Sigmoid colon (tissue), 7 donors: ENCODE data around the gene ANXA2. TPM values are rescaled to one million over a fixed set of nuclear protein-coding genes. Genes with fewer than 3 reads are reported as not detected.

Experiments used
- DNase-seq: peaks from one replicate; pipeline ENCODE4 v3.0.0-alpha.2; 2019
- H3K27ac ChIP-seq, 4 donors: fragments of 200-600 bp; sonication (generic); one replicate each; pipeline ENCODE4 v1.5.1; 2016 to 2019; ENCODE audit warnings: mild to moderate bottlenecking in 1 of 4
- H3K27me3 ChIP-seq, 3 donors: fragments of 200-600 bp; sonication (generic); one replicate each; pipeline ENCODE4 v1.5.1; 2019; ENCODE audit warnings: mild to moderate bottlenecking in 1 of 3
- H3K36me3 ChIP-seq, 4 donors: fragments of 200-600 bp; sonication (generic); one replicate each; pipeline ENCODE4 v1.5.1; 2016 to 2019
- H3K4me1 ChIP-seq, 4 donors: fragments of 200-600 bp; sonication (generic); one replicate each; pipeline ENCODE4 v1.5.1; 2017 to 2019
- H3K4me3 ChIP-seq, 4 donors: fragments of 200-600 bp; sonication (generic); one replicate each; pipeline ENCODE4 v1.5.1; 2017 to 2019; ENCODE audit warnings: mild to moderate bottlenecking in 2 of 4, moderate library complexity in 1 of 4
- H3K9me3 ChIP-seq, 4 donors: fragments of 200-600 bp in 3 of 4; sonication (generic) in 3 of 4; one replicate each; pipeline versions ENCODE4 v1.5.1 to v1.6.1; 2013 to 2019
- CTCF ChIP-seq, 4 experiments: fragments of 450-650 bp in 3 of 4; fragments of 200-600 bp in 1 of 4; IDR thresholded peaks; one replicate each; pipeline ENCODE4 v1.5.1; 2016 to 2019; ENCODE audit warnings: antibody characterized with exemption in 4 of 4, mild to moderate bottlenecking in 3 of 4, moderate library complexity in 2 of 4
- EP300 ChIP-seq, 4 donors: sonication (generic); formaldehyde crosslinking; IDR thresholded peaks; one replicate each; pipeline ENCODE4 v1.6.1; 2017; ENCODE audit warnings: antibody characterized with exemption in 4 of 4
- POLR2A ChIP-seq, 2 donors: fragments of 450-650 bp; IDR thresholded peaks; one replicate each; pipeline ENCODE4 v1.6.1; 2016; ENCODE audit warnings: antibody characterized with exemption in 2 of 2, mild to moderate bottlenecking in 2 of 2, moderate library complexity in 2 of 2
- POLR2AphosphoS5 ChIP-seq, 4 donors: sonication (generic); formaldehyde crosslinking; IDR thresholded peaks; one replicate each; pipeline ENCODE4 v1.6.1; 2017; ENCODE audit warnings: antibody characterized with exemption in 4 of 4
- WGBS, 2 donors: extraction: QIAGEN DNeasy Blood & Tissue Kit; methylation state at CpG; one replicate each; pipeline ENCODE4 v1.1.7; 2013; 5-methylcytosine and 5-hydroxymethylcytosine counted together
- intact Hi-C: fragments of 100-400 bp; cut with DNase I; formaldehyde crosslinking; loops from one replicate; pipeline ENCODE4 v1.15.1; 2023
- polyA plus RNA-seq, 3 donors: library from polyadenylated mRNA; stranded (reverse); fragments of 200-250 nt; gene quantifications; one replicate each; pipeline ENCODE4 v1.2.3, GENCODE V29; 2013
- total RNA-seq, 4 donors: library from RNA; depleted of rRNA; stranded (reverse); fragments of >200 nt; gene quantifications; one replicate each; pipeline ENCODE4 v1.1.0, GENCODE V29; 2016
- donor health status: healthy with polysubstance abuse.
- donor health status: Bipolar disorder and iron deficiency.
- donor health status: healthy.

The ANXA2 gene
- total and polyA plus RNA-seq, 7 donors, result 157 to 3,307 (median 366) TPM

GRCh38 chr15:60318216-60318867 lies 79.4 kb downstream of the ANXA2 start:
- Histone ChIP-seq H3K27ac (no peak overlapping the region), H3K4me1 (no peaks in the 10 kb centered on the region), H3K27me3 (no peaks in the 10 kb centered on the region), H3K36me3 (no peaks in the 10 kb centered on the region), H3K9me3 (no peaks in the 10 kb centered on the region), H3K4me3 (no peak overlapping the region)
- no peak for TF ChIP-seq CTCF (IDR thresholded peaks at IDR 0.05)
- TF ChIP-seq EP300 (IDR thresholded peaks at IDR 0.05), result no peak
- no peak for TF ChIP-seq POLR2AphosphoS5 (IDR thresholded peaks at IDR 0.05)
- TF ChIP-seq POLR2A (IDR thresholded peaks at IDR 0.05), result no peak
- no peak for DNase-seq
- intact Hi-C loops, result no loop called here
- 77 to 87% methylated on average over 4 of the region's 4 CpGs for WGBS, 2 donors

- WGBS, 2 donors, result 70 to 87% methylated on average over 4 of the region's 4 CpGs
- no peaks in the 10 kb centered on the region for H3K9me3 ChIP-seq
- TF ChIP-seq CTCF (IDR thresholded peaks at IDR 0.05) (no peak), EP300 (IDR thresholded peaks at IDR 0.05) (no peak), POLR2AphosphoS5 (IDR thresholded peaks at IDR 0.05) (no peak), POLR2A (IDR thresholded peaks at IDR 0.05) (no peak)
- H3K27ac ChIP-seq, result no peak overlapping the region
- DNase-seq, result no peak
- no peaks in the 10 kb centered on the region for H3K4me1 ChIP-seq
- no peaks in the 10 kb centered on the region for H3K27me3 ChIP-seq
- intact Hi-C loops, result no loop called here
- no peaks in the 10 kb centered on the region for H3K36me3 ChIP-seq
- no peak overlapping the region for H3K4me3 ChIP-seq
Observed at GRCh38 chr15:60316961-60317360, 80.8 kb downstream of the ANXA2 start.

GRCh38 chr15:60315878-60316277 lies 81.9 kb downstream of the ANXA2 start:
- Histone ChIP-seq H3K4me3 (no peak overlapping the region), H3K4me1 (no peaks in the 10 kb centered on the region), H3K27me3 (no peaks in the 10 kb centered on the region), H3K9me3 (no peaks in the 10 kb centered on the region), H3K36me3 (no peaks in the 10 kb centered on the region), H3K27ac (no peak overlapping the region)
- no peak for DNase-seq
- WGBS, 2 donors, result 58 to 78% methylated on average over 4 of the region's 4 CpGs
- intact Hi-C loops, result no loop called here
- TF ChIP-seq EP300 (IDR thresholded peaks at IDR 0.05) (no peak), CTCF (IDR thresholded peaks at IDR 0.05) (no peak), POLR2A (IDR thresholded peaks at IDR 0.05) (no peak), POLR2AphosphoS5 (IDR thresholded peaks at IDR 0.05) (no peak)

GRCh38 chr15:60313906-60314305 lies 83.9 kb downstream of the ANXA2 start:
- 89 to 90% methylated on average over 4 of the region's 4 CpGs for WGBS, 2 donors
- intact Hi-C loops, result no loop called here
- Histone ChIP-seq H3K4me1 (no peaks in the 10 kb centered on the region), H3K27me3 (peaks cover 0 to 3% (median 0%) of the 10 kb centered on the region in 3 donors), H3K27ac (no peak overlapping the region), H3K4me3 (no peak overlapping the region), H3K36me3 (no peaks in the 10 kb centered on the region), H3K9me3 (no peaks in the 10 kb centered on the region)
- no peak for DNase-seq
- no peak for TF ChIP-seq CTCF (IDR thresholded peaks at IDR 0.05)
- no peak for TF ChIP-seq POLR2A (IDR thresholded peaks at IDR 0.05)
- no peak for TF ChIP-seq POLR2AphosphoS5 (IDR thresholded peaks at IDR 0.05)
- TF ChIP-seq EP300 (IDR thresholded peaks at IDR 0.05), result no peak

- no peaks in the 10 kb centered on the region for H3K9me3 ChIP-seq
- intact Hi-C loops, result no loop called here
- H3K36me3 ChIP-seq, result no peaks in the 10 kb centered on the region
- TF ChIP-seq CTCF (IDR thresholded peaks at IDR 0.05), result no peak
- peaks cover 0 to 5% (median 0%) of the 10 kb centered on the region in 3 donors for H3K27me3 ChIP-seq
- 59 to 70% methylated on average over 3 of the region's 3 CpGs for WGBS, 2 donors
- DNase-seq, result no peak
- H3K27ac ChIP-seq, result no peak overlapping the region
- no peaks in the 10 kb centered on the region for H3K4me1 ChIP-seq
- H3K4me3 ChIP-seq, result no peak overlapping the region
Observed at GRCh38 chr15:60307034-60307433, 90.8 kb downstream of the ANXA2 start.
